Panc1 (cell line): ENCODE data around the gene SLC22A23. TPM values are rescaled to one million over a fixed set of nuclear protein-coding genes. Genes with fewer than 3 reads are reported as not detected.

Source experiments
- ATAC-seq: fragments of 200-7000 bp; cut with Tn5 transposase; 2 replicates; pipeline ENCODE4 v1.9.1; 2020; ENCODE audit warnings: mild to moderate bottlenecking, moderate library complexity
- BruUV-seq: library from RNA; stranded (reverse); fragments of 400-500 nt; replicated peaks from 2 replicates; lab custom pipeline; 2021; lab: Mats Ljungman, UMichigan
- CTCF ChIA-PET: fragments of 300-600 bp; sonication (Branson Sonifier 250); formaldehyde crosslinking; loops from one replicate; lab custom pipeline; 2022; ENCODE audit warnings: antibody characterized with exemption; lab: Charles Lee
- POLR2A ChIA-PET: fragments of 300-600 bp; sonication (Branson Sonifier 250); formaldehyde crosslinking; loops from one replicate; lab custom pipeline; 2022; ENCODE audit warnings: antibody characterized with exemption; lab: Charles Lee
- DNase-seq: peaks from one replicate; pipeline ENCODE4 v3.0.0-alpha.2; 2010; ENCODE audit warnings: low read depth, low spot score
- H3K27ac ChIP-seq: 2 replicates; pipeline ENCODE4 v1.5.1; 2011; ENCODE audit warnings: mild to moderate bottlenecking, low read length, inconsistent platforms
- H3K27me3 ChIP-seq: fragments of 200-500 bp; sonication (Bioruptor generic); 2 replicates; pipeline ENCODE4 v1.6.0; 2014; ENCODE audit warnings: low read length, inconsistent platforms; ENCODE audit not compliant: control insufficient read depth, insufficient read depth
- H3K36me3 ChIP-seq: fragments of 200-500 bp; sonication (Bioruptor generic); 2 replicates; pipeline ENCODE4 v1.5.1; 2014; ENCODE audit warnings: inconsistent platforms, mild to moderate bottlenecking, low read length, moderate library complexity; ENCODE audit not compliant: control insufficient read depth, insufficient read depth
- H3K4me1 ChIP-seq: 2 replicates; pipeline ENCODE4 v1.5.1; 2011; ENCODE audit warnings: inconsistent platforms, mild to moderate bottlenecking, low read length, moderate library complexity; ENCODE audit not compliant: control insufficient read depth, insufficient read depth
- H3K4me3 ChIP-seq, 2 experiments: 2 replicates each; pipeline ENCODE4 v1.5.1; 2011 to 2012; ENCODE audit warnings: low read depth in 2 of 2, low read length in 2 of 2, mild to moderate bottlenecking in 2 of 2, inconsistent platforms in 1 of 2, moderate library complexity in 1 of 2
- H3K9me3 ChIP-seq: fragments of 200-500 bp; sonication (Bioruptor generic); 2 replicates; pipeline ENCODE4 v1.5.1; 2014; ENCODE audit warnings: low read depth, mild to moderate bottlenecking, inconsistent platforms, low read length, moderate library complexity; ENCODE audit not compliant: control insufficient read depth, insufficient read depth
- CTCF ChIP-seq: fragments of 450-650 bp; IDR thresholded peaks from 2 replicates; pipeline ENCODE4 v1.5.1; 2017; ENCODE audit warnings: mild to moderate bottlenecking
- POLR2AphosphoS5 ChIP-seq: IDR thresholded peaks from 2 replicates; pipeline ENCODE4 v1.6.1; 2012; ENCODE audit warnings: mild to moderate bottlenecking, low read depth, low read length, moderate library complexity
- REST ChIP-seq, 2 experiments: IDR thresholded peaks; 2 replicates each; pipeline ENCODE4 v1.6.1; 2011 to 2012; ENCODE audit warnings: low read depth in 2 of 2, control low read depth in 1 of 2, low read length in 1 of 2, mild to moderate bottlenecking in 1 of 2, moderate library complexity in 1 of 2; ENCODE audit not compliant: insufficient read depth in 1 of 2
- SIN3A ChIP-seq: IDR thresholded peaks from 2 replicates; pipeline ENCODE4 v1.6.1; 2012; ENCODE audit warnings: low read depth, mild to moderate bottlenecking, low read length, moderate library complexity, borderline replicate concordance; ENCODE audit not compliant: insufficient read depth
- TCF7L2 ChIP-seq: IDR thresholded peaks from 2 replicates; pipeline ENCODE4 v1.6.1; 2011; ENCODE audit warnings: mild to moderate bottlenecking, low read depth, low read length, inconsistent platforms
- in situ Hi-C: cut with HindIII; loops from 2 replicates; pipeline ENCODE4 v1.10.0; 2016; ENCODE audit warnings: low sequenced_read_pairs, low pct_unique_long_range_greater_than_20kb
- intact Hi-C: fragments of 100-400 bp; cut with micrococcal nuclease; formaldehyde crosslinking; loops from one replicate; pipeline ENCODE4 v1.10.0; 2022; ENCODE audit not compliant: unreplicated experiment
- total RNA-seq: library from RNA; stranded (reverse); gene quantifications from one replicate; pipeline ENCODE4 v1.2.1, GENCODE V29; 2021; ENCODE audit not compliant: unreplicated experiment

SLC22A23 gene
- total RNA-seq, 1 experiment from 2014 or later: 4.5 TPM

- DNase-seq (no peak), ATAC-seq (peak; percentile 24)
- TF ChIP-seq REST (IDR thresholded peaks at IDR 0.05; ENCODE audit: insufficient read depth in 1 of 2, low read depth in 2 of 2, low read length in 1 of 2): no peak
- TF ChIP-seq CTCF: no peak
- no peak for TF ChIP-seq POLR2AphosphoS5
- no peak for TF ChIP-seq SIN3A
- no peak for TF ChIP-seq TCF7L2
- Histone ChIP-seq H3K9me3 (no peaks in the 10 kb centered on the region), H3K27ac (no peak overlapping the region), H3K27me3 (peaks cover 15% of the 10 kb centered on the region), H3K4me3 (peak overlapping the region; percentile 39 to 40), H3K36me3 (no peaks in the 10 kb centered on the region), H3K4me1 (peaks cover 16% of the 10 kb centered on the region)
- in situ Hi-C loops: no loop called here
- CTCF ChIA-PET: no interaction called here
- no TSS peak for BruUV-seq
- intact Hi-C loops: loop anchor here (10.0 kb wide), 2 partner anchors 161 to 279 kb away; no protein-coding TSS in a partner anchor
- POLR2A ChIA-PET: no interaction called here
Observed at GRCh38 chr6:3455569-3456394, 1.1 kb downstream of the SLC22A23 start.

- ATAC-seq (no peak), DNase-seq (no peak)
- Histone ChIP-seq H3K4me1 (peaks cover 16% of the 10 kb centered on the region), H3K4me3 (peak overlapping the region; percentile 39 to 40), H3K27ac (no peak overlapping the region), H3K27me3 (peaks cover 15% of the 10 kb centered on the region), H3K36me3 (no peaks in the 10 kb centered on the region), H3K9me3 (no peaks in the 10 kb centered on the region)
- in situ Hi-C loops (no loop called here), intact Hi-C loops (loop anchor here (10.0 kb wide), 2 partner anchors 160 to 280 kb away; no protein-coding TSS in a partner anchor)
- TF ChIP-seq CTCF: no peak
- no peak for TF ChIP-seq POLR2AphosphoS5
- no peak for TF ChIP-seq SIN3A
- TF ChIP-seq REST (IDR thresholded peaks at IDR 0.05; ENCODE audit: insufficient read depth in 1 of 2, low read depth in 2 of 2, low read length in 1 of 2): no peak
- TF ChIP-seq TCF7L2: no peak
- POLR2A ChIA-PET: no interaction called here
- BruUV-seq: no TSS peak
- CTCF ChIA-PET: no interaction called here
Observed at GRCh38 chr6:3455147-3455568, 1.7 kb downstream of the SLC22A23 start.
